ENCODE results near the gene LYSMD4. TPM values are rescaled to one million over a fixed set of nuclear protein-coding genes. Genes with fewer than 3 reads are reported as not detected.

LYSMD4 gene
- total and polyA plus RNA-seq, 2 of the 8 experiments (the other 6 are each of a cell fraction or from before 2014, with no cell fraction given): 7.5 to 17.5 TPM

DNA sequence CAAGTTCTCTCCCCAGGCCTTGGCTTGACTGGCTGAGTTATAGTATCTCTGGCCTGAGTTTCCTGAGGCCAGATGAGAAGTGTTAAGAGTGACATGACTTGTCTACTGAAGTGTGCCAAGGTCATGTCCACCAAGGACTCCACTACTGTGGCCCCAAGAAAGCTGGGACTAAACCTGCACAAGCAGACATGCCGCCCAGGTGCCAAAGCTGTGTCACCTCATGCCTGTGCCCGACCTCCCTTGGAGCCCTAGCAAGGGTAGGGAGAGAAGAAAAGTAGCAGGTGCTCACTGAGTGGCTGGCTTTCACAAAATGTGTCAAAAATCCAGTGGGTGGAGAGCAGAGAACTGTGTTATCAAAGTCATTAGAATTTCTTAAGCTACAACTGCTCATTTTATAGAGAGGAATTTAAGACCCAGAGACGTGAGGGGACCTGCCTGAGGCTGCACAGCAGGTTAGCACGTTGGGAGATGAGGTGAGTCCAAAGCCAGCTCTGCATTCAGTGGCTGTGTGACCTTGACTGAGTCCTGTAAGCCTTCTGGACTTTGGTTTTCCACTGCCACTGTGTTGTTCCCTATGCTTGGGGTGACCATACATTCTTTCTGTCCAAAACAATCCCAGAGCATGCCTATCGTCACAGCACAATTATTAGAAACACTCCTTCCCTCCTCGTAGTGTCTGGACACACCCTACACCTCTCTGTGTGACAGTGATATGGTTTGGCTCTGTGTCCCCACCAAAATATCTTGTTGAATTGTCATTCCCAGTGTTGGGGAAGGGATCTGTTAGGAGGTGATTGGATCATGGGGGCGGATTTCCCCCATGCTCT is 5.0 kb upstream of the LYSMD4 start:
- Histone ChIP-seq H3K23ac (ENCODE audit: insufficient read length) (no peak overlapping the region), H2BK15ac (ENCODE audit: low read length) (no peak overlapping the region), H3K27ac (ENCODE audit: low read depth, low read length) (no peak overlapping the region), H2BK12ac (ENCODE audit: low read depth, low read length) (no peak overlapping the region), H3K14ac (ENCODE audit: insufficient read length) (no peak overlapping the region), H3K27me3 (replicated peaks in 1 of 4; ENCODE audit: control insufficient read depth in 3 of 4, extremely low read depth in 1 of 4, insufficient read depth in 3 of 4, low read length in 3 of 4) (no peaks in the 10 kb centered on the region), H3K18ac (ENCODE audit: extremely low read depth, low read length) (no peak overlapping the region), H4K91ac (replicated peaks; ENCODE audit: insufficient read length, low read length) (no peak overlapping the region), H4K20me1 (replicated peaks in 1 of 2; ENCODE audit: control insufficient read depth in 1 of 2, insufficient read depth in 2 of 2, low read length in 2 of 2) (no peaks in the 10 kb centered on the region), H3K9me3 (ENCODE audit: insufficient read depth in 2 of 2, low read depth in 1 of 2, low read length in 1 of 2) (no peaks in the 10 kb centered on the region), H2BK5ac (ENCODE audit: low read depth, low read length) (no peak overlapping the region), H3K4ac (replicated peaks; ENCODE audit: insufficient read length, low read depth, low read length) (no peak overlapping the region), H3K4me1 (replicated peaks in 1 of 4; ENCODE audit: control insufficient read depth in 3 of 4, insufficient read depth in 4 of 4, low read length in 3 of 4) (no peaks in the 10 kb centered on the region; a peak in 2 of 7 replicates), H2BK20ac (ENCODE audit: low read length) (no peak overlapping the region), H3K4me2 (ENCODE audit: insufficient read depth in 1 of 2, low read depth in 2 of 2, low read length in 2 of 2) (no peak overlapping the region), H2AFZ (ENCODE audit: low read length) (no peak overlapping the region), H3K56ac (replicated peaks; ENCODE audit: insufficient read length, low read depth, low read length) (no peak overlapping the region), H3K9ac (replicated peaks in 1 of 4; ENCODE audit: extremely low read depth in 1 of 4, low read depth in 3 of 4, low read length in 3 of 4) (no peak overlapping the region), H2AK5ac (ENCODE audit: low read depth, low read length) (no peak overlapping the region), H3K4me3 (ENCODE audit: extremely low read depth in 1 of 4, insufficient read depth in 2 of 4, low read depth in 3 of 4, low read length in 4 of 4) (no peak overlapping the region), H3K79me2 (ENCODE audit: control insufficient read depth in 1 of 2, insufficient read depth in 2 of 2, low read length in 2 of 2) (no peaks in the 10 kb centered on the region), H3K23me2 (ENCODE audit: low read depth, low read length) (no peaks in the 10 kb centered on the region; the same call in 1 of the 2 replicates), H4K5ac (ENCODE audit: insufficient read length, low read depth, low read length) (no peak overlapping the region), H3K36me3 (ENCODE audit: control insufficient read depth in 2 of 4, insufficient read depth in 4 of 4, low read length in 3 of 4) (no peaks in the 10 kb centered on the region), H2BK120ac (replicated peaks; ENCODE audit: low read depth, low read length) (no peak overlapping the region), H3K79me1 (ENCODE audit: low read depth, low read length) (no peaks in the 10 kb centered on the region), H4K8ac (ENCODE audit: extremely low read depth, insufficient read depth, low read length) (no peak overlapping the region)
- CTCF ChIA-PET (ENCODE audit: partially characterized antibody): interaction anchor here (0.6 to 12.7 kb wide), 2 partner anchors 16 to 164 kb away, joined by 3 to 92 read pairs; no protein-coding TSS in a partner anchor
- DNase-seq (ENCODE audit: low read depth in 1 of 2, low spot score in 2 of 2) (no peak), FAIRE-seq (no peak)
- 84% methylated on average over 7 of the region's 7 CpGs; no CpG with 5 or more reads in 1 of the 2 experiments for WGBS, 2 experiments (ENCODE audit: extremely low coverage in 1 of 2, insufficient coverage in 1 of 2, insufficient read length in 1 of 2, insufficient replicate concordance in 2 of 2, low coverage in 1 of 2, low lambda C conversion rate in 2 of 2, missing lambda C conversion rate in 1 of 2)
- POLR2A ChIA-PET (ENCODE audit: partially characterized antibody): no interaction called here
- TF ChIP-seq, protein P1, sequence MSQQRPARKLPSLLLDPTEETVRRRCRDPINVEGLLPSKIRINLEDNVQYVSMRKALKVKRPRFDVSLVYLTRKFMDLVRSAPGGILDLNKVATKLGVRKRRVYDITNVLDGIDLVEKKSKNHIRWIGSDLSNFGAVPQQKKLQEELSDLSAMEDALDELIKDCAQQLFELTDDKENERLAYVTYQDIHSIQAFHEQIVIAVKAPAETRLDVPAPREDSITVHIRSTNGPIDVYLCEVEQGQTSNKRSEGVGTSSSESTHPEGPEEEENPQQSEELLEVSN (IDR thresholded peaks at IDR 0.05): no peak
- TF ChIP-seq CBX5 (IDR thresholded peaks at IDR 0.05; ENCODE audit: low read depth, low read length): no peak
- TF ChIP-seq HDAC2 (IDR thresholded peaks at IDR 0.05; ENCODE audit: borderline replicate concordance in 1 of 2, low read depth in 2 of 2, low read length in 2 of 2): no peak
- TF ChIP-seq CEBPB (IDR thresholded peaks at IDR 0.05; ENCODE audit: low read depth, low read length): no peak
- TF ChIP-seq, protein P2, sequence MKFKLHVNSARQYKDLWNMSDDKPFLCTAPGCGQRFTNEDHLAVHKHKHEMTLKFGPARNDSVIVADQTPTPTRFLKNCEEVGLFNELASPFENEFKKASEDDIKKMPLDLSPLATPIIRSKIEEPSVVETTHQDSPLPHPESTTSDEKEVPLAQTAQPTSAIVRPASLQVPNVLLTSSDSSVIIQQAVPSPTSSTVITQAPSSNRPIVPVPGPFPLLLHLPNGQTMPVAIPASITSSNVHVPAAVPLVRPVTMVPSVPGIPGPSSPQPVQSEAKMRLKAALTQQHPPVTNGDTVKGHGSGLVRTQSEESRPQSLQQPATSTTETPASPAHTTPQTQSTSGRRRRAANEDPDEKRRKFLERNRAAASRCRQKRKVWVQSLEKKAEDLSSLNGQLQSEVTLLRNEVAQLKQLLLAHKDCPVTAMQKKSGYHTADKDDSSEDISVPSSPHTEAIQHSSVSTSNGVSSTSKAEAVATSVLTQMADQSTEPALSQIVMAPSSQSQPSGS (IDR thresholded peaks at IDR 0.05; ENCODE audit: low read length): no peak
- TF ChIP-seq POLR2A (IDR thresholded peaks at IDR 0.05; ENCODE audit: control extremely low read depth in 1 of 2, low read depth in 2 of 2, low read length in 2 of 2): no peak
- no peak for TF ChIP-seq TBP (IDR thresholded peaks at IDR 0.05; ENCODE audit: low read depth, low read length)
- no peak for TF ChIP-seq BCL11A (IDR thresholded peaks at IDR 0.05; ENCODE audit: low read depth in 2 of 2, low read length in 2 of 2)
- no peak for TF ChIP-seq JUND (IDR thresholded peaks at IDR 0.05; ENCODE audit: low read length)
- no peak for TF ChIP-seq KDM5A (IDR thresholded peaks at IDR 0.05; ENCODE audit: low read length)
- no peak for TF ChIP-seq HDAC6 (IDR thresholded peaks at IDR 0.05; ENCODE audit: low read depth, low read length)

All from H1 (cell line).